ENCODE measurements around the gene KRT12.

DNA sequence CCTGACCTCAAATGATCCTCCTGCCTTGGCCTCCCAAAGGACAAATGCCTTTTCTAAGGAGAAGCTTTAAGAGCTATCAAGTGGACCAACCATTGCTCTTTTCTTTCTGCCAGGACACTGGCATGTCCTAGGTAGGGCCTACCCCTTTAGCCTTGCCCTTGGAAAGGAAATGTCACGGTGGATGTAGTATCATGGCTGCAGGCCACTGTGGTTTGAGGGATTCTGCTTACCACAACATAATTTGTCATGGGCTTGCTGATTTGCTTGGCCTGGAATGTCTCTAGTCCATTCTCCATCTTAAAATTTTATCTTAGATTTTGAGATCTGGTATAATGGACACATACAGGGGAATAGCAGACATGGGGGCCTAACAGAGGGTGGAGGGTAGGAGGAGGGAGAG lies 12.0 kb upstream of the KRT12 start:
- TF ChIP-seq CTCF (IDR thresholded peaks at IDR 0.05) (no peak), EP300 (IDR thresholded peaks at IDR 0.05) (no peak), POLR2A (IDR thresholded peaks at IDR 0.05) (no peak)

All from ovary (tissue), 3 donors.